ENCODE data around the gene TRIM2.

The TRIM2 gene

DNA sequence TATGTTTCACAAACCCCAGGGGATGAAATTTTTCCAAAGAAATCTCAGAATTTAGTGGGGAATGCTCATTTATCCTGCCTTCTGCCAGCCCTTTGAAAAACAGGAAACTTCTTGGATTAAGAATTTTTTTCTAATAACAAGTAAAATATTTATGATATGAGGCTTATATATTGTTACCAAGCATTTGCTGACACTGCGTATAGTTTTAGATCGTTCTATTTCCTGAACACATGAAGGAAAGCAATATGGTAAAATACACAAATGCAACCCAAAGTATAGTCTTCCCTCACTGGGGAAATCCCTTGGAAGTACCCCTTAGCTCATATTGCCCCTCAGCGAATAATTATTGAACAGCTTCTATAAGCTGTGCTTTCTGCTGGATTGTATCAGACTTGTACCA, 85.9 kb downstream of the TRIM2 start:
- no peak for DNase-seq

DNA sequence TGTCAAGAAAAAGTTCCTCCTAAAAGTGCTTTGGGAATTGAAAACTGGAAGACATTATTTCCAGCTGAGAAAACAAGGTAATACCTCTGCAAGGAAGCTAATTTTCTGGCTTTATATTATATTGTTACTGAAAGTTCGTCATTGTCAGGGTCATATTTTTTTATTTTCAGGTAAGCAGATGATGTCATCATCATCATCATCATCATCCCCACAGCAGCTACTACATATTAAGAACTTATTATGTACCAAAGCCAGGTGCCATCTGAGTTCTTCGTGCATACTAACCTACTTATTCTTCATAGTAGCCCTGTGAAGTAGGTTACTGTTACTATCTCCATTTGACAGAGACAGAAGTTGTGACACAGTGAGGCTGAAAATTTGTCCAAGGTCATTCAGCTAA, 87.3 kb downstream of the TRIM2 start:
- no peak for DNase-seq

DNA sequence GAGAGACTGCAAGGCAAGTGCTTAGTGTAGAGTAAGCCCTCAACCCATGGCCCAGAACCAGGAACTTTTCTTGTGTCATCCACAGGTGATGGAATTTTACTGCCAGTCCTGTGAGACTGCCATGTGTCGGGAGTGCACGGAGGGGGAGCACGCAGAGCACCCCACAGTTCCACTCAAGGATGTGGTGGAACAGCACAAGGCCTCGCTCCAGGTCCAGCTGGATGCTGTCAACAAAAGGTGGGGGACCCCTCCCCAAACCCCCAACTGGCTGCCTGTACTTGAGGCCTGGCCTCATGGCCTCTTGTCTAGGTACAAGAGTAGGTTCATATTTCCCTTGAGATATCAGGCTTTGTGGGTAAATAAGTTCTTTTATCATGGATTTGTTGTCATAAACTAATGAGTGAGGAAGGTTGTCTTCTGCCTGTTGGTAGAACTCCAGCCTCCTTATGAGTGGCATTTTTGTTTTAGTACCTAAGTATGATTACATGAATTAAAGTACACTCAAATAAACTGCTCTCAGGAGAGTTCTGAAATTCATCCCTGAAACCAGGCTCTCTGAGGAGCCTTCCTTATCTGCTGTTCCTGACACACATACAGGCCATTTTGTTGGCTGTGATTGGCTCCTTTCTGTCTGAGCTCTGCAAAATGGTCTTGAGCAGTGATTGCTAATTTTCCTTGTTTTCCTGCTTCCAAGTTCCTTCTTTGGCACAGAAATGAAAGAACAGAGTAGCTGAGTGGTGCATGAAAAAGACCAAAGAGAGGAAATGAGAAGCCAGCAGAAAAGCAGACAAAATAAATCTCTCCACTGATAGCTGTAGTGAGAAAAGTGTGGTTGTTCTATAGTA, 88.9 kb downstream of the TRIM2 start:
- DNase-seq: no peak

DNA sequence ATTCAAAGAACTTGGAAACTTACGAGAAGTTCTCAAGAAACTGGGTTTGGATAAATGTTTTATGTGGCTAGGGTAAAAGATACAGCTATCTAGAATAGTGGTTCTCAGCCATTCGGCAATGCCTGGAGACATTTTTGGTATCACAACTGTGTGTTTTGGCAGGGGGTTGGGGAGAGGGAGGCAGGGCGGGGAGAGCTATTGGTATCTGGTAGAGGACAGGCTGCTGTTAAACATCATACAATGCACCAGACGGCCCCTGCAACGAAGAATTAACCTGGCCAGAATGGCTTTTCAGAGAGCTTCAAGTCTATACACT, 89.5 kb downstream of the TRIM2 start:
- no peak for DNase-seq

DNA sequence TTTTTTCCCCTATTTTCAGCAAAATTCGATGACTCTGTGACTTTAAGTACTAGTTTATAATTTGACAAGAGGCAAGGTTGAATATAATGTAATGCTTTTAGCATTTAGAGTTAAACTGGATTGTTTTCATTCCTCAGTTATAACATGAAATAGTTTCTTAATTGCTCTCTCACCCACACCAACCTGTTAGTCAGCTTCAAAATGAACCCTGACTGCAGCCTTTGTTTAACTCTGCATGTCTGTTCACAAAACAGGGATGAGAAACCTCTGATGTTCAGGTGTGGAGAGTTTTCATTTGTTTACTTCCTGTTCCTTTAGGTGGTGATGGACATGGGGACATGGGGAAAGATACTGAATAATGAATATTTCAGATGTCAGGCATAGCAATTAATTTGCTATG, 90.4 kb downstream of the TRIM2 start:
- no peak for DNase-seq

DNA sequence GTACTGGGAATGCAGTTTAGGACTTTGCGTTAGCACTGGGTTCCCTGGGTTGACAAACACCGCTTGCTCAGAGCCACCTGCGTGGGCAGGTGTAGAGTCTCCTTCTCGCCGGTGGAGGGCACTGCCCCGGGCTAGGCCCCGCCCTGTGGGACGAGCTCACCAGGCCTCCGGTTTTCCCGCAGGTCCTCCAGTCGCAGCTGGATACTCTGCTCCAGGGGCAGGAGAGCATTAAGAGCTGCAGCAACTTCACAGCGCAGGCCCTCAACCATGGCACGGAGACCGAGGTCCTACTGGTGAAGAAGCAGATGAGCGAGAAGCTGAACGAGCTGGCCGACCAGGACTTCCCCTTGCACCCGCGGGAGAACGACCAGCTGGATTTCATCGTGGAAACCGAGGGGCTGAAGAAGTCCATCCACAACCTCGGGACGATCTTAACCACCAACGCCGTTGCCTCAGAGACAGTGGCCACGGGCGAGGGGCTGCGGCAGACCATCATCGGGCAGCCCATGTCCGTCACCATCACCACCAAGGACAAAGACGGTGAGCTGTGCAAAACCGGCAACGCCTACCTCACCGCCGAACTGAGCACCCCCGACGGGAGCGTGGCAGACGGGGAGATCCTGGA, 91.0 kb downstream of the TRIM2 start:
- no peak for DNase-seq

DNA sequence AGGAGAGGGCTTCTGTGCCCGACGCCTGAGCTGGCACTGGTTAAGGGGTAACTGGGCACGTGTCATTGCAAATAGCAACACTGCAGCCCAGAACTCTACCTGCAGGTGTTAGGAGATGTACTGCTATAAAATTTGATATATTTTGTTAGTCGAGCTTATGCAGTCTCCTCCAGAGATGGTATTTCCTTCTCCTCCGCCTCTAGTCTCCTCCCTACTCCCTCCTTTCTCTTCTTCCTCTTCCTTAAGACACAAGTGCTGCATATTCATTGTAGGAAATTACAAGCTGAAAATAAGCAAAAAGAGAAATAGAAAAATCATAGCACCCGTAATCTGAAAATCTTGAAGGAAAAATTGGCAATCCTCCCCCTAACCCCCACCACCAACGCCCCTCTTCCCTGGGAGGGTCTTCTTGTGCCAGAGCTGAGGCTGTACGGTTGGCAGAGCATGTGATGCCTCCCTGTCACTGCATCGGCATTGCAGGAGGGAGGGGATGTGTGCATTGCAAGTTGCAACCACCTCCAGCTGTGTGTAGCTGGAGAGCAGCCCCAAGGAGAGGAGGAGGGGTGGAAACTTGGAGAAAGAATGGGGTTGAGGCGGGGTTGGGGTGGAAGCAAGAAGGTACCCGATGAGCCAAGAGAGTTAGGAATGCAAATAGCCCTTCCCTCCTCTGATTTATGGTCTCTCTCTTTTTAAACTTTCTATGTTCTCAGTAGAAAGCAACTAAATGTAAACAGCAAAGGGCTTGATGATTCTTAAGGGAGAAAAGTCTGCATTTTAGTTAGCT, 92.0 kb downstream of the TRIM2 start:
- DNase-seq: no peak

DNA sequence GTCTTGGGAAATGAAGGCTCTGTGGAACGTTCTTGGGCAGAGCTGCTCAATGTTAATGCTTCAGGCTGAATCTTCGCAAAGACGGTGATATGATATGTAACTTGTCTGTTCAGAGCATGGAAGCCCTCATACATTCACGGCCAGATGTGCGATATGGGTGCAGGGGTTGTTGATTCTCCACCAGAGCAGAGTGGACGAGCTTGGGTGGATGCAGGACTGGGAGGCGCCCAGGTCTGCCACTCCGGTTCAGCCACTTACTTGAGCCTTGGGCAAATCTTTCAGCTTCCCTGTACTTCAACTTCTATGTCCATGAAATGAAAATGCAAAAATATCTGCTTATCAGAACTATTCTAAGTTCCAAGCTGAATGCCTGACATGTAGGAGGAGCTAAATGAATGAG, 92.9 kb downstream of the TRIM2 start:
- no peak for DNase-seq

GRCh38 chr4:153310793-153311192, 106.5 kb downstream of the TRIM2 start:
- DNase-seq: no peak

DNA sequence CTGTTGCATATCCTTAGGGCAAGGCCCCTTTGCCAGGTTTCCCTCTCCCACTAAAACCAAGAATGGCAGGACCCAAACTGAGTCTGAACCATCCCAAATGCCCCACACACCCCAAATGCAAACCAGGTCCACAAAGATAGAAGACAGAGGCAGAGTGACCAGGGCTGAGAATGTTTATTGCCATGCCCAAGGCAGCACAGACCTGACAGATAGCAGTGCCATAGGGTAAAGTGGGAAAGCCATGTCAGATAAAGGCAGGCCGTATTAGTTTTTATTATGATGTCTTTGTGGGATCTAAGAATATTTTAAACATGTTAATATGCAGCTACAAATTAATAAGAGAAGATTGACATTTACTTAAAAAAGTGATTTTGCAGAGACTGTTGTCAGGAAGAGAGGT, 110.7 kb downstream of the TRIM2 start:
- DNase-seq: no peak

GRCh38 chr4:153318696-153319320, 114.6 kb downstream of the TRIM2 start:
- DNase-seq: peak; percentile 40

GRCh38 chr4:153322791-153323190, 118.5 kb downstream of the TRIM2 start:
- DNase-seq: no peak

- no peak for DNase-seq
These were observed 119.8 kb downstream of the TRIM2 start for GRCh38 chr4:153324046-153324445.

DNA sequence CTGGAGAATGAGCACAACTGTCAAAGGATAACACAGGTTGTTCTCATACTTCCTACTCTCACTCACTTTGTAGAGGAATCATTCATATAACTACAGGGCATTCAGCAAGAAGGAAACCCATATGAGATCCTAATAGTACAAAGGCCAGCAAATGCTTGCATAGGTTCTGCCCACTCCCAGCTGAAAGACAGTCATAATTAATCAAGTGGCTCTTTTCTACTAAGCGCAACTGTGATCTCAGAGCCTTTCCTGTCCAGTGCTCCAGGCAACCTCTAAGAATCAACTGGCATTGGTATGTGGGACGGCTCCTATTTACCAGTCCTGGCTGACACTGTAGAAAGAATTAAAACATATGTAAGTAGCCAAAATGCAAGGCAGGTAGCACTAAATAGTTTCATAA, 121.3 kb downstream of the TRIM2 start:
- DNase-seq: no peak

DNA sequence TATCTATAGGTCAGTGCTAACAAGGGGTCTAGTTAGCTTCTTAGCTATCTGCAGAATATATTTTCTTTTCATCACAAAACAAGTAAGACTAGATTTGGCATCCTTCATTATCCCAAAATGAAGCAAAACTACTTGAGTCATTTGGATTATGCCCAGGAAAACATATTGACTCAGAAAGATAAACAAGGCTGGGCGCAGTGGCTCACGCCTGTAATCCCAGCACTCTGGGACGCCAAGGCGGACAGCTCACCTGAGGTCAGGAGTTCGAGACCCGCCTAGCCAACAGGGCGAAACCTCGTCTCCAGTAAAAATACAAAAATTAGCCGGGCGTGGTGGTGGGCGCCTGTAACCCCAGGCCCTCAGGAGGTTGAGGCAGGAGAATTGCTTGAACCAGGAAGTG, 122.3 kb downstream of the TRIM2 start:
- no peak for DNase-seq

- no peak for DNase-seq
These were observed 123.0 kb downstream of the TRIM2 start for GRCh38 chr4:153327247-153327646.

DNA sequence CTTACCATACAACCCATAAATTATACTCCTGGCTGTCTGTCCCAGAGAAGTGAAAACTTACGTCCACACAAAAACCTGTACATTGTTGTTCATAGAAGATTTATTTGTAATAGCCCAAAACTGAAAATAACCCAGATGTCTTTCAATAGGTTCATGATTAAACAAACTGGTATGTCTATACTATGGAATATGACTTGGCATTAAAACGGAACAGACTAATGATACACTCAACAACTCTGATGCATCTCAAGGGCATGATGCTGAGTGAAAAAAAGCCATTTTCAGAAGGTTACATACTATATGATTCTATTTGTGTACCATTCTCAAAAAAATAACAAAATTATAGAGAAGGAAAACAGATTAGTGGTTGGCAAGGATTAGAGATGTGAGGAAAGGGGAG, 128.7 kb downstream of the TRIM2 start:
- DNase-seq: no peak

GRCh38 chr4:153333874-153334273, 129.6 kb downstream of the TRIM2 start:
- no peak for DNase-seq

- no peak for DNase-seq
These were observed 131.4 kb downstream of the TRIM2 start for GRCh38 chr4:153335665-153336064.

DNA sequence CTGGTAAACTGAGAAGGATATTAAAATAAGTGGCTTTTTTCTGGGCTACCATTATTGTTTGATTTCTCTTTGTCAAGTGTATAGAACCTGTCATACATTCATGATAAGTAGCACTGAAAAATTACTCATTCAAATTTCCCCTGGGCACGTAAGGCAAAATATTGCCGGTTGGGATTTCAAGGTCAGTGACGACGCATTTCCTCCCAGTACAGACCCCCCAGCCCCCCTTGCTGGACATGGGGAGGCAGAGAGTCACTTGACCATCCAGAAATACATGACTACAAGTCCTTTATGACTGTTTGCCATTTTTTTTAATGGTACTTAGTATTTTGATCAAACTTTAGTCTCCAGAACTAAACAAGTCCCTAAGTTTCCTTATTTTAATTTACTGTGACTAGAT, 133.4 kb downstream of the TRIM2 start:
- DNase-seq: no peak

GRCh38 chr4:153341575-153342090, 137.4 kb downstream of the TRIM2 start:
- no peak for DNase-seq

- DNase-seq: no peak
These were observed 138.7 kb downstream of the TRIM2 start for GRCh38 chr4:153342751-153343552.
